ENCODE results near the gene DLG2.

The DLG2 gene

DNA sequence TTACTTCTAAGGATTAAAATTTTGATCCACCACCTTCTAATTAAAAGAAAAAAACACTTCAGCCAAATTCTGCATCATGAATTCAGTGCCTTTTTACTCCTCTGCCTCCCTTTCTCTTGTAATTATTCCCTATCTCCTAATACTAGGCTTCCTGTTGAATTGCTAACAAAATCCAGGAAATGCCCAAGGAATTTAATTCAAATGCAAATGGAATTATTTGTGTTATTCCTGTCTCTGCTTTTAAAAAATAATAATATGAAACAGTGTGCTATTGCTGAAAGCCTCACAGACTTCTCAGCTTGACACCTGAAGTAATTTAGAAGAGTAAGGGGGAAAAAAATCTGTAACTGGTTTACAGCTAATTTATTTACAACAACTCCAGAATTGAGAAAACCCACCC, 85.5 kb downstream of the DLG2 start:
- no peak for DNase-seq

GRCh38 chr11:85540635-85541205, 86.4 kb downstream of the DLG2 start:
- no peak for DNase-seq

GRCh38 chr11:85540181-85540580, 87.0 kb downstream of the DLG2 start:
- DNase-seq, result no peak

DNA sequence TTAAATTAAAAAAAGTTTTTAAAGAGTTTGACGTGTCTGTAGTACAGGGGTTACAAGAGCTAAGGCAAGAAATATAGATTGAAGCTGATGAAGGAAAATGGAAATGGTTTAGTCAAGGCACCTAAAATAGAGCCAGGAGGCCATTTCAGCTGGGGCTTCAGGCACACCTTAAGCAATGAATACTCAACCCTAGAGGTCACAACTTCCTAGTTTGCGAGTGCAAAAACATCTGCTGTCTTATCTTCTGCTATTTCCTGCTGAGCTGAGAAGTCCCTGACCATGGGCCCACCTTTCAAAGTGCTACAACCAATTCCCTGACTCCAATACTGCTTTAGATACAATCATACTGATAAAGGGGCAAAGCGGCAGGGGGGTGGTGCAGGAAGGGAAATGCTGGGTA, 87.4 kb downstream of the DLG2 start:
- DNase-seq, result no peak

DNA sequence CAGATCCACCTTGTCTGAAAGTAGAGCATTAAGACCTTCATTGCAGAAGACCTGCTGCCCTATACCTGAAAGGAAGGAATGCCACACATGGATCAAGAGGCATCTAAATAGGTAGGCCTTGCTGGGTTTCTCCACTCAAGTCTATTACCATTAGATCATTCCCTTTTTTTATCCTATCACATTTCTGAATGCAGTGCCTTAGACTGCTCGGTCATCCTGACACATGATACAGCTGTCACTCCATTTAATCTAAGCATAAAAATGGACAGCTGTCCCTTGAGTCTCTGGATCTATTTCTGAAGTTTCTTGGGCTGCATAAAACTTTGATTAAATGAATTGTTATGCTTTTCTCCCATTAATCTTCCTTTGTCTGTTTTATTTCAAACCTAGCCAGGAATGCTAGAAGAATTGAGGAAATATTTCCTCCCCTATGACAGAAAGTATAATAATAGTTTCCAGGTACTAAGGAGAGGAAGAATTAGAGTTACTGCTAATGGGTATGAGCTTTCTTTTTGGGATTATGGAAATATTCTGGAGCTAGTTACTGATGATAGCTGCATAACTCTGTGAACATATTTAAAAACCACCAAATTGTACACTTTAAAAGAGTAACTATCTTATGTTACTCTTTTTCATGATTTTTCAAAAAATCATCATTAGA, 88.0 kb downstream of the DLG2 start:
- no peak for DNase-seq

DNA sequence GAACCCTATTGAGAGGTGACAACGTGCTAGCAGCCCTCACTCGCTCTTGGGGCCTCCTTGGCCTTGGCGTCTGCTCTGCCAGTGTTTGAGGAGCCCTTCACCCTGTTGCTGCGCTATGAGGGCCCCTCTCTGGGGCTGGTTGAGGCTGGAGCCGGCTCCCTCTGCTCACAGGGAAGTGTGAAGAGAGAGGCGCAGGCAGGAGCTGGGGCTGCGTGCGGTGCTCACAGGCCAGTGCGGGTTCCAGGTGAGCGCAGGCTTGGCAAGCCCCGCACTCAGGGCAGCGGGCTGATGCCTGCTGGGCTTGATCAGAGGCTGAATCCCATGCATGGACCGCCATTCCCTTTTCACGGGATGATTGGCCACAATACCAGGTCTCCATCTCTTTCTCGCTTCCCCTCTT, 90.7 kb downstream of the DLG2 start:
- DNase-seq, result no peak

DNA sequence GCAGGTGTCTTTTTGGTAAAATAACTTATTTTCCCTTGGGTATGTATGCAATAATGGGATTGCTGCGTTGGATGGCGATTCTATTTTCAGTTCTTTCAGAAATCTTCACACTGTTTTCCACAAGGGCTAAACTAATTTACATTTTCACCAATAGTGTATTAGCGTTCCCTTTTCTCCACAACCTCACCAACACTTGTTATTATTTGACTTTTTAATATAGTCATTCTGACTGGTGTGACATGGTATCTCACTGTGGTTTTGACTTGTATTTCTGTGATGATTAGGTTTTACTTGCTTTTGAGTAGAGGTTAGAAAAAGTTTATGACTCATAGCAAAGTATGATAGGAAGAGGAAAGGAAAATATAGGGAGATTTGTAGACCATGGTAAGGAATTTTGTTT, 92.3 kb downstream of the DLG2 start:
- DNase-seq, result no peak

DNA sequence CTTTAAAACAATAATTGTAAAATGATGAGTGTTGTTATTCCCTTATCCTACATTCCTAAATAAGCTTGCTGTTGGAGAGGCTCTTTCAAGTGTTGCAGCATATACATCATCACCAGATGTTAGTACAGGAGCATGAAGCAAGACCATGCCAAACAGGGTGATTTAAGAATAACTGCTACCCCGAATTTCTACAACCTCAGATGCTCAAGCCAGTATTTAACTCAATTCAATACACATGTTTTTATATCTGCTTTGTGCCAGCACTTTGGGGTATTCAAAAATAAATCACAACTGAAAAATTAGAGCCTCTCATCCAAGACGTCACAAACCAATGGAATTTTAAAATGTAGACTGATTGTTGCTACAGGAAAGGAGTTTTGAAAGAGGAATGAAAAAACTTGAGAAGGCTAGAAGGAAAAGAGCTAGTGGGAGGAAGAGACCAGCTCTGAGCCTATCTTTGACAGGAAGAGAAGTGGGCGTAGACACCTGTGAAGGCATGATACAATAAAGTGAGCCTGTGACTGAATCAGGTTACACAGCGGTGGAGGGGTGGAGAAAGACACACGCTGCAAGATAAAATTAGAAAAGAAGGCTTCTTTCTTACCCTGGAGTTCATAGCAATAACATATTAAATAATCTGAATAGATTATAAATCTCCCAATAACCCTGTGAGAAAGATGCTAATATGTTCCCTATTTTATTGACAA, 95.8 kb downstream of the DLG2 start:
- no peak for DNase-seq

DNA sequence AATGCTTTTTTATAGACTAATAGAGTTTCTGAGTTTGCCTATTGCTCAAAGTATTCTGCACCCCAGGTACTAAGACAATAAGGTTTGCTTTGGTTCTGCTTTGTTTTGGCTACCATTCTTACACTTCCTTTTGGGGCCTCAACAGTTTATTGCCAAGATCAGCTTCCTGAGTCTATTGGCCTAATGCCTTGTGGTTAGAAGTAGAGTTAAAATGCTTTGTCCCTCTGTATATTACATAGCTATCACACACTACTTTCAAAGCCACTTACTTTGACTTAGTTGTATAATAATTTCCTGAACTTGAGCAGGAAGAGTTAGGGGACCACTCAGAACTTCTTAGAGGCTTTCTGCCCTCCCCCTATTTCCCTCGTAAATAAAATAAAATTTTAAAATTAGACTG, 96.5 kb downstream of the DLG2 start:
- no peak for DNase-seq

DNA sequence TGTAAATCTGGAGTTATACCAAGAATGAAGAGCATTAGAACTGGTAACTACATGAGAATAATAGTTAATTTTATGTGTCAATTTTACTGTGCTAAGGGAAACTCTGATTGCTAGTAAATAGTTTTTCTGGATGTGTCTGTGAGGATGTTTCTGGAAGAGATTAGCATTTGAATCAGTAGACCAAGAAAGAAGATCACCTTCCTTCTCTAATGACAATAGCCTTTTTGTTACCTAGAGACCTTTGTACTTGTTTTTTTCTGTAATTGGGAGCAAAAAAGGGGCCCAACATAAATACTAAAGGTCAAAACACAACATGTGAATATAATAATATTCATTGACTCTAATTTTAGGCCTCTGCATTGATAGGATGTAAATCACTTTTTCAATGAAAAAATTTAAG, 100.6 kb downstream of the DLG2 start:
- no peak for DNase-seq

GRCh38 chr11:85525686-85526085, 101.5 kb downstream of the DLG2 start:
- DNase-seq, result no peak

DNA sequence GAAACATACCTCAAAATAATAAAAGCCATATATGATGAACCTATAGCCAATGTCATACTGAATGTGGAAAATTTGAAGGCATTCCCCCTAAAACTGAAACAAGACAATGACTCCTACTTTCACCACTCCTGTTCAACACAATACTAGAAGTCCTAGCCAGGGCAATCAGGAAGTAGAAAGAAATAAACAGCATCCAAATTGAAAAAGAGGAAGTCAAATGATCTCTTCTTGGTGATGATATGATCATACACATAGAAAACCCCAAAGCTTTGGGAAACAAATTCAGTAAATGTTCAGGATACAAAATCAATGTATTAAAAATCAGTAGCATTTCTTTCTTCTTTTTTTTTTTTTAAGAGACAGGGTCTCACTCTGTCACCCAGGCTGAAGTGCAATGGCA, 109.9 kb downstream of the DLG2 start:
- no peak for DNase-seq

GRCh38 chr11:85495918-85496317, 131.2 kb downstream of the DLG2 start:
- DNase-seq, result peak; percentile 0

DNA sequence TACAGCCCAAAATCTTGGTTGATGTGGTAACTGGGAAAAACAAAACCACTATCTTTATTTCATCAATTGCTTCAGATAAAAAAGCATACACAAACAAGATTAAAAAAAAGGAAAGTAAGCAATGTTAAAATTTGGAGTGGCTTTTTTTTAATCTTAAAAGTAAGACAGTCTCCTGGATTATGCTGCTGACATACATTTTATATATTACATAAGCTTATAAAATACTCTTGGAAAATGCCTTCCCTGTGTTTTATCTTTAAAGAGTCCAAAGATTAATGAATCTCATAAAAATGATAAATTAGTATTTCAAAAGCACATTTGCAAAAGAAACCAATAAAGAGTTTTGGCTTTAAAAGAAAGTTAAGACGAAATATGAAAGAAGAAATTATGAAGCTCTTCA, 132.7 kb downstream of the DLG2 start:
- DNase-seq, result no peak

DNA sequence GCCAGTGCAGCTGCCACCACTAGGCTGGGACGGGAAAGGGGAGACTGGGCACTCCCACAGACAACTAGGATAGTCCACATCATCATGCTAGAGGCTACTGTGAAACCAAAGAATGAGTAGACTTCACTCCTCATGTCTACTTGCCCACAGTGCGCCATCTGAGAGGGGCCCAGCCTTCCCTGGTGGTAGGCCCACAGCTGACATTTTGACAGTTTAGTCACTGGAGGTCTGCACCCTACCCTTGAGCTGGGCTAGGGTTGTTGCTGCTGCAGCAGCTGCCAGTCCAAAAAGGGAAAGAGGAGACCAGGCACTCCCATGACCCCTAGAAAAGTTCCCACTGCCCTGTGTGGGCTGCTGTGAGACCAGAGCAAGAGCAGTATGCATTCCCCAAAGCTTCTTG, 141.2 kb downstream of the DLG2 start:
- no peak for DNase-seq

DNA sequence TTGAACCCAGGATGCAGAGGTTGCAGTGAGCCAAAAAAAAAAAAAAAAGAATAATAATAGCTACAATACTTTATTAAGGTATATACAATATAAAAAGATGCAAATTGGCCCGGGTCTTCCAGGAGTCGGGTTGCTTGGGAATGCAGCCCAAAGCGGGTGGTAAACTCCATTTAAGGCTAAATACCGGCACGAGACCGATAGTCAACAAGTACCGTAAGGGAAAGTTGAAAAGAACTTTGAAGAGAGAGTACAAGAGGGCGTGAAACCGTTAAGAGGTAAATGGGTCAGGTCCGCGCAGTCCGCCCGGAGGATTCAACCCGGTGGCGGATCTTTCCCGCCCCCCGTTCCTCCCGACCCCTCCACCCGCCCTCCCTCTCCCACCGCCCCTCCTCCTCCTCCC, 143.3 kb downstream of the DLG2 start:
- no peak for DNase-seq

GRCh38 chr11:85481862-85482261, 145.3 kb downstream of the DLG2 start:
- no peak for DNase-seq

DNA sequence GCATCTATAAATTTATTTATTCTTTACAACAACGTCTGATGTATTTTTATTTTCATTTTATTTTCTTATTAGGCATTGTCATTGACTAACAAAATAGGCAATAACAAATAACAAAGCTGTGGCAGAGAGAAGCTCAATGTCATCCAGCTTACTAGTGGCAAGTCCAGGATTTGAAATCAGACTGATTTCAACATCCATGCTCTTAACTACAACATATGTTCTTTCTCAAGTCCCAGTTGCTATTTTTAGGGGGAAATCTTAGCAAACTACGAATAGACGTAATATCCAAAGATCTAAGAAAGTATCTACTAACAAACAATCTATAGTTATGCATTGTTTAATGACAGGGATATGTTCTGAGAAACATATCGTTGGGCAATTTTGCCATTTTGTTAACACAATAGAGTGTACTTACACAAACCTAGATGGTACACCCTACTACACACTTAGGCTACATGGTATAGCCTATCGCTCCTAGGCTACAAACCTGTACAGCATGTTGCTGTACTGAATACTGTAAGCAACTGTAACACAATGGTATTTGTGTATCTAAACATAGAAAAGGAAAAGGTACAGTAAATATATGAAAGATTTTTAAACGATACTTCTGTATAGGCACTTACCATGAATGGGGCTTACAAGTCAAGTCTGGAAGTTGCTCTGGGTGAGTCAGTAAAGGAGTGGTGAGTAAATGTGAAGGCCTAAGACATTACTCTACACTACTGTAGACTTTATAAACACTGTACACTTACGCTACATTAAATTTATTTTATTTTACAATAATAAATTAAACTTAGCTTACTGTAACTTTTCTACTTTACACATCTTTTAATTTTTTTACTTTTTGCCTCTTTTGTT, 151.3 kb downstream of the DLG2 start:
- no peak for DNase-seq

DNA sequence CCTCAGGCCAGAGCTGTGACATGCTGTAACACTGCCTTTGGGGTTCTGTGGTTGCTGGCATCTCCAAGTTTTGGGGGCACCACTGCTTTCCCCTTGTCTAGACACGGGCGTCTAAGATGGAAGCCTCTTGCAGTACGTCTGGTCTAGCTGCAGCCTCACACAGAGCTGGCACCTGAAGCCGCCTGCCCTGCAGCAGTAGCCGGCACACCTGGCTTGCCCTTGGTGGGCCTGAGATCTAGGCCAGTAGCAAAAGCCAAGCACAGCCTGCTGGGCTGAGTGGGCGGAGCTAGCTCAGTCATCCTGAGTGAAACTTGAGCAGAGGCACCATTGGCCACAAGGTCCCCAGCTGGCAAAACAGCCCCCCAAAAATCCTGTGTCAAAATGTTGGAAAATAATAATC, 154.2 kb downstream of the DLG2 start:
- no peak for DNase-seq

DNA sequence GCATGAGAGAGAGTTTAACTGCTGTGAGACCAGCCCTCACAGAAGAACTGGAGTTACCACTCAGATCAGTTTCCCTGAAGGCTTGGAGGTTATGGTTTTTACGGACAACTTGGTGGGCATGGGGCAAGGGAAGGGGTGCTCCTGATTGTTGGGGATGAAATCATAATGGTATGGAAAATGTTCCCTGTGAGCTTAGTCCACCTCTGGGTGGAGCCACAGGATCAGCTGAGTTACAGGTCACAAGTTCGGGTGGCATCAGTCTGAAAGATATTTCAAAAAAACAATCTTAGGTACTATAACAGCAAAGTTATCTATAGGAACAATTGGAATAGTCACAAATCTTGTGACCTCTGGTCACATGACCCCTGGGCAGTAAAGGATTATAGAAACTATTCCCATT, 162.9 kb downstream of the DLG2 start:
- DNase-seq, result no peak

GRCh38 chr11:85459304-85459703, 167.8 kb downstream of the DLG2 start:
- no peak for DNase-seq

DNA sequence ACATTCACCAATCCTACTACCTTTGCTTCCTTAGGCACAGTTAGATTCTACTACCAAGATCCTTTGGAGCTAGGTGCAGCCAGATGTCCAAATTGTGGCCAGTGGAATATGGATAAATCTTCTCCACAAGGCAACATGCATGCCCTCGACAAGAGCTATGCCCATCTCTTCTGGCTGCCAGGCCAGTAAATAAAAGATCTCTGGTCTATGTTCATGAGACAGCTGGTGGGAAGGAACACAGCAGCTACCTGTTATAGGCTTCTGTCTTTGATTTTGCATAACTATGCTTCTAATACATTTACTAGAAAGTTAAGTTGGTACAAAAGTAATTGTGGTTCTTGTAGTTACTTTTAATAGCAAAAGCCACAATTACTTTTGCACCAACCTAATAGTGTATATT, 182.7 kb downstream of the DLG2 start:
- no peak for DNase-seq

- DNase-seq, result no peak
Observed at GRCh38 chr11:85440273-85440672, 186.9 kb downstream of the DLG2 start.

- no peak for DNase-seq
Observed at GRCh38 chr11:85438328-85438727, 188.8 kb downstream of the DLG2 start.

Data from activated CD4-positive, alpha-beta T cell treated with anti-CD3 and anti-CD28 coated beads, Interleukin-2, Interleukin-6, amounts not matched to agents 100 ng/mL and 50 ng/mL, durations not matched to agents 16 hours and 8 hours (primary cell).